RWPE2 (cell line): ENCODE results near the gene SERINC2.

Source experiments
- ATAC-seq: fragments of 200-7000 bp; cut with Tn5 transposase; 3 replicates; pipeline ENCODE4 v1.9.1; 2021; ENCODE audit warnings: low read depth
- DNase-seq: peaks from one replicate; pipeline ENCODE4 v3.0.0-alpha.2; 2020; ENCODE audit warnings: low spot score
- H3K27ac ChIP-seq: fragments of 450-650 bp; 2 replicates; pipeline ENCODE4 v1.5.1; 2017; ENCODE audit warnings: mild to moderate bottlenecking; ENCODE audit not compliant: poor library complexity, severe bottlenecking
- H3K27me3 ChIP-seq: fragments of 250-450 bp; sonication (Bioruptor Pico); 2 replicates; pipeline ENCODE4 v1.5.1; 2021; ENCODE audit warnings: mild to moderate bottlenecking, moderate library complexity; ENCODE audit not compliant: insufficient read depth, poor library complexity, severe bottlenecking
- H3K36me3 ChIP-seq: fragments of 250-450 bp; sonication (Bioruptor Pico); 2 replicates; pipeline ENCODE4 v1.5.1; 2020; ENCODE audit warnings: low read depth, mild to moderate bottlenecking, moderate library complexity
- H3K4me1 ChIP-seq: fragments of 250-450 bp; sonication (Bioruptor Pico); 2 replicates; pipeline ENCODE4 v1.5.1; 2021; ENCODE audit warnings: mild to moderate bottlenecking, moderate library complexity; ENCODE audit not compliant: insufficient read depth, poor library complexity, severe bottlenecking
- H3K4me3 ChIP-seq: fragments of 250-450 bp; sonication (Bioruptor Pico); 2 replicates; pipeline ENCODE4 v1.5.1; 2021; ENCODE audit warnings: mild to moderate bottlenecking, moderate library complexity; ENCODE audit not compliant: severe bottlenecking
- H3K9me3 ChIP-seq: fragments of 250-450 bp; sonication (Bioruptor Pico); 2 replicates; pipeline ENCODE4 v1.5.1; 2021; ENCODE audit warnings: mild to moderate bottlenecking, moderate library complexity; ENCODE audit not compliant: severe bottlenecking
- CTCF ChIP-seq: fragments of 450-650 bp; IDR thresholded peaks from one replicate; pipeline ENCODE4 v1.5.1; 2017; ENCODE audit warnings: mild to moderate bottlenecking, moderate library complexity; ENCODE audit not compliant: poor library complexity, severe bottlenecking

SERINC2 gene

GRCh38 chr1:31370021-31370420 lies 43.0 kb upstream of the SERINC2 start:
- no peak overlapping the region for H3K27ac ChIP-seq
- DNase-seq = no peak
- H3K36me3 ChIP-seq = 0 out of 2 replicates have a peak, but pooled peaks cover 2% of the 10 kb centered on the region
- peaks cover 10% of the 10 kb centered on the region for H3K4me1 ChIP-seq
- no peaks in the 10 kb centered on the region for H3K27me3 ChIP-seq
- no peak for ATAC-seq
- H3K4me3 ChIP-seq = no peak overlapping the region
- TF ChIP-seq CTCF = no peak
- H3K9me3 ChIP-seq = no peaks in the 10 kb centered on the region

GRCh38 chr1:31370565-31370964 lies 42.4 kb upstream of the SERINC2 start:
- no peaks in the 10 kb centered on the region for H3K9me3 ChIP-seq
- ATAC-seq (no peak), DNase-seq (no peak)
- H3K36me3 ChIP-seq = 0 out of 2 replicates have a peak, but pooled peaks cover 2% of the 10 kb centered on the region
- no peaks in the 10 kb centered on the region for H3K27me3 ChIP-seq
- no peak overlapping the region for H3K27ac ChIP-seq
- no peak overlapping the region for H3K4me3 ChIP-seq
- H3K4me1 ChIP-seq = peaks cover 10% of the 10 kb centered on the region
- no peak for TF ChIP-seq CTCF

- peaks cover 10% of the 10 kb centered on the region for H3K4me1 ChIP-seq
- TF ChIP-seq CTCF = no peak
- H3K27me3 ChIP-seq = no peaks in the 10 kb centered on the region
- no peaks in the 10 kb centered on the region for H3K9me3 ChIP-seq
- no peak overlapping the region for H3K4me3 ChIP-seq
- H3K27ac ChIP-seq = no peak overlapping the region
- H3K36me3 ChIP-seq = no peaks in the 10 kb centered on the region
- no peak for ATAC-seq
- no peak for DNase-seq
Observed at GRCh38 chr1:31371121-31371959, 41.7 kb upstream of the SERINC2 start.

- H3K4me3 ChIP-seq = no peak overlapping the region
- no peaks in the 10 kb centered on the region for H3K36me3 ChIP-seq
- no peaks in the 10 kb centered on the region for H3K27me3 ChIP-seq
- DNase-seq (peak; percentile 17), ATAC-seq (no peak)
- H3K27ac ChIP-seq = no peak overlapping the region
- peaks cover 10% of the 10 kb centered on the region for H3K4me1 ChIP-seq
- no peak for TF ChIP-seq CTCF
- H3K9me3 ChIP-seq = peaks cover under 1% of the 10 kb centered on the region
Observed at GRCh38 chr1:31372051-31372450, 41.0 kb upstream of the SERINC2 start.

- no peaks in the 10 kb centered on the region for H3K36me3 ChIP-seq
- H3K4me3 ChIP-seq = no peak overlapping the region
- no peak overlapping the region for H3K27ac ChIP-seq
Observed at GRCh38 chr1:31372751-31373055, 40.3 kb upstream of the SERINC2 start.

More at GRCh38 chr1:31372751-31373055, 40.3 kb upstream of the SERINC2 start:
- DNase-seq (peak; percentile 36), ATAC-seq (no peak)
- no peak for TF ChIP-seq CTCF
- H3K27me3 ChIP-seq = no peaks in the 10 kb centered on the region
- H3K4me1 ChIP-seq = peaks cover 10% of the 10 kb centered on the region
- H3K9me3 ChIP-seq = peaks cover 4% of the 10 kb centered on the region
